Fibroblast of skin of left quadriceps (primary cell): Measurements from ENCODE around the gene WTIP.
"Not testable (repeated sequence)": the region's sequence is repeated elsewhere in the genome, so short reads cannot be mapped to it uniquely, and the experiment has no call there.

Experiments used
- DNase-seq, 2 experiments: peaks; one replicate each; pipeline ENCODE4 v3.0.0-alpha.2; 2013; ENCODE audit warnings: low read depth in 2 of 2

WTIP gene

GRCh38 chr19:34503531-34504272 is 22.1 kb downstream of the WTIP start:
- DNase-seq, result no peak

GRCh38 chr19:34504273-34504808 is 22.8 kb downstream of the WTIP start:
- no peak for DNase-seq

- no peak for DNase-seq
Measured at GRCh38 chr19:34504809-34505291, 23.3 kb downstream of the WTIP start.

GRCh38 chr19:34505321-34506025 is 23.9 kb downstream of the WTIP start:
- no peak for DNase-seq

DNA sequence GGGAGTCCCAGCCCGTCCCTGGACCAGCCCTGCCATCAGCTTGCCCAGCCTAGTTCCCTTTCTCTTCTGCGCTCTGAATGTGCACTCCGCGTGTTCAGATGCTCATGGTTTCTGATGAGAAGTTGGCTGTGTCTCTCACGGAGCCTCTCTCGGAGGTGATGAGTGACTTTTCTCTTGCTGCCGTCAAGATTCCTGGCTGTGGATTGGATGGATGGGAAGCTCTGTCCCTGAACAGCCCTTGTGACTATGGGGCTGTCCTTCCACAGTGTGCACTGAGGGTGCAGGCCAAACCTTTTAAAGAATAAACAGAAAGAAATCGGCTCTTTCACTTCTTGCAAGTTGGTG is 24.4 kb downstream of the WTIP start:
- DNase-seq, result no peak

- no peak for DNase-seq
Measured at GRCh38 chr19:34507414-34508067, 26.0 kb downstream of the WTIP start.

GRCh38 chr19:34508540-34508939 is 27.0 kb downstream of the WTIP start:
- DNase-seq, result no peak

GRCh38 chr19:34510904-34511303 is 29.3 kb downstream of the WTIP start:
- not testable (repeated sequence) for DNase-seq

DNA sequence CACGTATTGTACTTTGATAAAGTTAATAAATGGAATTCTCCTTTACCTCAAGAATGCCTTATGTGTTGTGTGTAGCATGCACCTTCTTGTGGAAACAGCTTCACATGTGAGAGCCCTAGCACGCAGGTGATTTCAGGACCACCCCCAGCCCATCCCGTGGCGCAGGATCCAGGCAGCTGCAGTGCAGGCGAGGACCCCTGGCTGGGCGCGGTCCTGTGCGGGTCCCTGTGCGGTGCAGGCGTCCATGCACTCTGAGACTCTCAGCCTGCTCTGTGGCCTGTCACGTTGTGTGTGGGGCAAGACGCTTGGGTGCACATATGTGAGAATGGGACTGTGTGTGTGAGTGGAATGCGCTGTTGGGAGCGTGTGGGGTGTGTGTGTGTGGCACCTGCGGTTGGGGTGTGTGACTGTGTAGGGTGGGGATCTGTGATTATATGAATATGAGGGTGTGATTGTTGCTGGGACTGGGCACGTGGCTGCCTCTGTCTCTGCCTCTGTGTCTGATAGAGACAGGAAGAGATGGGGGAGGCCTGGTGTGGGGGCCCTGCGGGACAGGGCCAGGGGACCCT is 30.8 kb downstream of the WTIP start:
- DNase-seq, result no peak

GRCh38 chr19:34513767-34514166 is 32.2 kb downstream of the WTIP start:
- no peak for DNase-seq

- DNase-seq, result no peak
Measured at GRCh38 chr19:34519602-34520001, 38.0 kb downstream of the WTIP start.

- DNase-seq, result no peak
Measured at GRCh38 chr19:34523408-34523807, 41.9 kb downstream of the WTIP start.

GRCh38 chr19:34525001-34525400 is 43.4 kb downstream of the WTIP start:
- DNase-seq, result no peak

DNA sequence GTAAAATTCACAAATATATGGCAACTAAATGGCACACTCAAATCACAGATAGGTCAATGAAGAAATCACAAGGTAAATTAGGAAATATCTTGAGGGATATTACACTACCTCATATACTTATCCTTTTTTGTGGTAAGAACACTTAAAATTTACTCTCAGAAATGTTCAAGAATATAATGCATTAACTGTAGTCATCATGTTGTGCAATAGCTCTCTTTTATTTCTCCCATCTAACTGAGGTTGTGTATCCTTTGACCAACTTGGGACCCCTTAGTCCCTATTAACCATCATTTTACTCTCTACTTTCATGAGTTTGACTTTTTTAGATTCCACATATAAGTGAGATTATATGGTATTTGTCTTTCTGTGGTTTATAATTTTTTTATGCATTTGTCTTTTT is 52.6 kb downstream of the WTIP start:
- DNase-seq, result no peak

DNA sequence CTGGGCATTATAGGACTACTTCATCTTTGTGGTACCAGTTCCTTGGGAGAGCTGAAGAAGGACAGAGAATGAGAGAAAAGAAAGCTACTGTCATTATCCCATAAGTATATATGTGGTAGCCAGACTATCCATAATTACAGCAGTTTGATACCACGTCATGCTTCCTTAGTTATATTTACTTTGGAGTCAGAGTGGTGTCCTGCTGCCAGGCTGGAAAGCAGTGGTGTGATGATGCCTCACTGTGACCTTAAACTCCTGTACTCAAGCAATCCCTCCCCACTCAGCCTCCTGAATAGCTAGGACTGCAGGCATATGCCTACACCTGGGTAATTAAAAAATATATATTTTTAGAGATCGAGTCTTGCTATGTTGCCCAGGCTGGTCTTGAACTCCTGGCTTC is 57.8 kb downstream of the WTIP start:
- no peak for DNase-seq

DNA sequence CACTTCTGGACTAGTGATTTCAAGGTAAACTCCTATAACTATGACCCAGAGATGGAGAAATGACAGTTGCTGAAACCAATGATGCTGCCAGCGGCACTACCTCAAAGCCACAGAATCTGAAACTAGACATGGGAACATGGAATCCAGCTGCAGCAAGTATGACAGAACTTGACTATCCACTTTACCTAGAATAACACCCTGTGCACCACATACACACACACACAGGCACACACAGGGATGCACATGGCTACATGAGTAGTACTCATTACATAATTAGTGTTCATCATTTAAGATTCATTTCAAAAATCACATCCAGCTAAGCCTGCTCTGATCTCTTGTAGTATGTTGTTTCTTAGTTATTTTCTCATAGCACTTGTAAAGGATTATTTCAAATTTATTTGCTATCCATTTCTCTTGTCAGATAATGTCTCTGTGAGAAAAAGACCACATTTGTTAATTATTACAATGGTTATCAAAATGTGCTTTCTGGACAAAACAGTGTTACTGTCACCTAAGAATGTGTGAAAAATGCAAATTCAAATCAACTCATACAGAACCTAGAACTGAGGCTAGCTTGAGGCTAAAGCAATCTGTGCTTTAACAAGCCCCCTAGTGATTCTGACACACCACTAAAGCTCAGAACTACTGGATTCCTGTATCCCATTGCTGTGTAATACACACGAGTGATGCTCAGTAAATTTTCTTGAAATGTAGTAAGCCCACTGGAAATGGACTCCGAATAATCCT is 59.4 kb downstream of the WTIP start:
- no peak for DNase-seq

DNA sequence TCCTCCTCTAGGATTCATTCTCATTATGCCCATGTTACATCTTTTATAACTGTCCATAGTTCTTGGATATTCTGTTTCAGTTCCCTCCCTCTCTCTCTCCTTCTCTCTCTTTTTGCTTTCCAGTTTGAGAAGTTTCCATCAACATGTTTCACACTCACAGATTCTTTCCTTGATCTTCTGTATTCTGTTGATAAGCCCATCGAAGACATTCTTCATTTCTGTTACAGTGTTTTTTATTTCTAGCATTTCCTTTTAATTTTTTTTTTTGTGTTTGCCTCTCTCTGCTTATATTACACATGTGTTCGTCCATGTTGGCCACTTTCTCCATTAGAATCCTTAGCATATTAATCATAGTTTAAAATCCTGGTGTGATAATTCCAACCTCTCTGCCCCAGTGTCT is 68.3 kb downstream of the WTIP start:
- DNase-seq, result no peak

DNA sequence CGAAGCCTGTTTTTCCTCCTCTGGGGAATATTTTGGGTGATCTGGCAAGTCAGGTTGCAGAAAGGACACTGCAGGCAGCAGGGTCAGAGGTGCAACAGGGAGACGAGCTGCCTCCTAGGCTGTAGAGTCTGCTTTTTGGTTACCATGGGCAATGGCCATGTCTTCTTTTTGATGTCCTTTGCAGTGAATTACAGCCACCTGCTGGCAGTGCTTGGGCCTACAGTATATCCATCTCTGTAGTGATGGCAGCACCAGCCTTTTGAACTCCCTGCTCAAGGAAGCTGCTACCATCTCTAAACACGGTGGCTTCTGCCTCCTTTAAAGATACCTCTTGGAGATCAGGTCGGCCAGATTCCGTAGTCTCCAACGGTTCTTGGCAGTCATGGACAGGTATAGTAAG is 73.9 kb downstream of the WTIP start:
- DNase-seq, result no peak

GRCh38 chr19:34556488-34556887 is 74.9 kb downstream of the WTIP start:
- DNase-seq, result peak in 1 of 2 experiments; percentile 0

GRCh38 chr19:34559045-34559444 is 77.5 kb downstream of the WTIP start:
- no peak for DNase-seq

- DNase-seq, result no peak
Measured at GRCh38 chr19:34560229-34560628, 78.7 kb downstream of the WTIP start.
